Activated CD8-positive, alpha-beta T cell treated with anti-CD3 and anti-CD28 coated beads for 36 hours (primary cell): ENCODE measurements around the gene WDR1. TPM values are rescaled to one million over a fixed set of nuclear protein-coding genes. Genes with fewer than 3 reads are reported as not detected.

Source experiments
- ATAC-seq: fragments of 200-7000 bp; cut with Tn5 transposase; one replicate; pipeline ENCODE4 v1.10.0; 2021; ENCODE audit warnings: mild to moderate bottlenecking, moderate library complexity
- CTCF ChIA-PET: fragments of 350-600 bp; sonication (Branson Sonifier 250); formaldehyde crosslinking; loops from one replicate; lab custom pipeline; 2021; ENCODE audit warnings: antibody characterized with exemption; lab: Charles Lee
- POLR2A ChIA-PET: fragments of 350-600 bp; sonication (Branson Sonifier 250); formaldehyde crosslinking; loops from one replicate; lab custom pipeline; 2021; ENCODE audit warnings: antibody characterized with exemption; lab: Charles Lee
- DNase-seq: peaks from one replicate; pipeline ENCODE4 v3.0.0-alpha.2; 2020
- H3K27ac Mint-ChIP-seq: one replicate; pipeline ENCODE4 v1.8.0; 2021; ENCODE audit warnings: mild to moderate bottlenecking, mixed read lengths
- H3K27me3 Mint-ChIP-seq: one replicate; pipeline ENCODE4 v1.8.0; 2021; ENCODE audit warnings: mixed read lengths
- H3K36me3 Mint-ChIP-seq: one replicate; pipeline ENCODE4 v1.8.0; 2021; ENCODE audit warnings: low read depth, mixed read lengths
- H3K4me1 Mint-ChIP-seq: one replicate; pipeline ENCODE4 v1.8.0; 2021; ENCODE audit warnings: low read depth, mixed read lengths
- H3K4me3 Mint-ChIP-seq: one replicate; pipeline ENCODE4 v1.8.0; 2021; ENCODE audit warnings: mild to moderate bottlenecking, moderate library complexity, mixed read lengths
- H3K9me3 Mint-ChIP-seq: one replicate; pipeline ENCODE4 v1.8.0; 2021; ENCODE audit warnings: mixed read lengths
- CTCF ChIP-seq: fragments of 200-600 bp; IDR thresholded peaks from one replicate; pipeline ENCODE4 v1.8.0; 2022; ENCODE audit warnings: antibody characterized with exemption, mild to moderate bottlenecking
- intact Hi-C: fragments of 100-400 bp; cut with micrococcal nuclease; formaldehyde crosslinking; loops from one replicate; pipeline ENCODE4 v1.10.0; 2022
- total RNA-seq, 2 experiments: library from RNA; stranded (reverse); gene quantifications; one replicate each; pipeline ENCODE4 v1.2.3, GENCODE V29; 2021

The WDR1 gene
- total RNA-seq, 2 experiments from 2014 or later = 390 to 393 TPM

- POLR2A ChIA-PET = interaction anchor here (1.6 kb wide), 1 partner anchor 12 kb away, joined by 5 read pairs; no protein-coding TSS in a partner anchor
- DNase-seq (no peak), ATAC-seq (no peak)
- Mint-ChIP-seq H3K4me1 (peaks cover 6% of the 10 kb centered on the region), H3K27ac (no peak overlapping the region), H3K9me3 (no peaks in the 10 kb centered on the region), H3K27me3 (peaks cover 7% of the 10 kb centered on the region), H3K36me3 (no peaks in the 10 kb centered on the region), H3K4me3 (no peak overlapping the region)
- CTCF ChIA-PET = interaction anchor here (1.2 to 1.4 kb wide), 2 partner anchors 16 to 328 kb away, joined by 3 to 4 read pairs; no protein-coding TSS in a partner anchor
- intact Hi-C loops = no loop called here
- no peak for TF ChIP-seq CTCF
Measured at GRCh38 chr4:10031668-10032590, 84.7 kb downstream of the WDR1 start.

GRCh38 chr4:10030972-10031667, 85.5 kb downstream of the WDR1 start:
- H3K36me3 Mint-ChIP-seq = no peaks in the 10 kb centered on the region
- H3K27ac Mint-ChIP-seq = no peak overlapping the region
- ATAC-seq (no peak), DNase-seq (no peak)
- H3K9me3 Mint-ChIP-seq = no peaks in the 10 kb centered on the region
- no peak overlapping the region for H3K4me3 Mint-ChIP-seq
- H3K4me1 Mint-ChIP-seq = peaks cover 6% of the 10 kb centered on the region
- POLR2A ChIA-PET = interaction anchor here (1.6 kb wide), 1 partner anchor 11 kb away, joined by 5 read pairs; no protein-coding TSS in a partner anchor
- intact Hi-C loops = no loop called here
- peaks cover 7% of the 10 kb centered on the region for H3K27me3 Mint-ChIP-seq
- CTCF ChIA-PET = interaction anchor here (1.4 kb wide), 2 partner anchors 15 to 33 kb away, joined by 3 read pairs; no protein-coding TSS in a partner anchor
- no peak for TF ChIP-seq CTCF

DNA sequence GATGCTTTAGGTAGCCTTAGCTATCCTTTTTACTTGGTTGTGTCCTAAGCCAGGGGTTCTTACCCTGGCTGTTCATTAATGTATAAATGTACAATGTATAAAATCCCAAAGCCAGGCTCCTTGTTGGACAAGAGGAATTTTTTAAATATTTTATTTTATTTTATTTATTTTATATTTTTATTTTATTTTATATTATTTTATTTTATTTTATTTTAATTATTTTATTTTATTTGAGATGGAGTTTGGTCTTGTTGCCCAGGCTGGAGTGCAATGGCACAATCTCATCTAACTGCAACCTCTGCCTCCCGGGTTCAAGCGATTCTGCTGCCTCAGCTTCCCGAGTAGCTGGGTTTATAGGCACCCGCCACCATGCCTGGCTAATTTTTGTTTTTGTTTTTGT, 87.2 kb downstream of the WDR1 start:
- no peak for DNase-seq
- Mint-ChIP-seq H3K36me3 (no peaks in the 10 kb centered on the region), H3K4me3 (no peak overlapping the region), H3K27ac (no peak overlapping the region), H3K27me3 (peaks cover 7% of the 10 kb centered on the region), H3K4me1 (peaks cover 6% of the 10 kb centered on the region), H3K9me3 (no peaks in the 10 kb centered on the region)
- intact Hi-C loops = no loop called here
- no peak for TF ChIP-seq CTCF
- ChIA-PET CTCF (interaction anchor here (1.5 kb wide), 1 partner anchor 15 kb away, joined by 4 read pairs; no protein-coding TSS in a partner anchor), POLR2A (interaction anchor here (0.6 to 1.0 kb wide), 2 partner anchors 228 to 1316 kb away, joined by 3 to 4 read pairs; no protein-coding TSS in a partner anchor)
- ATAC-seq = no peak

DNA sequence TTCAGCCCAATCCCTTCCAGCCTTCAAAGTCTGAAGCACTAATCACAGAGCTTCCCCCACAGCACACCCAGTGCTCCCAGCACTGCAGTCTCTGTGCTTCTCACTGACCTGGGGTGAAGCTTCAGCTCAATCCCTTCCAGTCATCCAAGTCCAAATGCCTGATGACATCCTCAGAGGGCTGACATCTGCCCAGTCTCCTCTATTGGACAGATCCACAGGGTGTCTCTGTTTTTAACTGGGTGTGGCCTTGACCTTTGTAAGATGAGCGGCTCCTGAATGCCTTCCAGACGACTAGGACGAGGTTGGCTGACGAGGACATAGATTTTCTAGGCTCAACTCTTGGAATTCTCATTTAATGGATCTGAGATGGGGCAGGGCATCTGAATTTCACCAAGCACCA, 87.7 kb downstream of the WDR1 start:
- DNase-seq = no peak
- ATAC-seq = no peak
- H3K9me3 Mint-ChIP-seq = no peaks in the 10 kb centered on the region
- CTCF ChIA-PET = interaction anchor here (0.9 to 1.5 kb wide), 2 partner anchors 10 to 15 kb away, joined by 4 read pairs; no protein-coding TSS in a partner anchor
- no peaks in the 10 kb centered on the region for H3K36me3 Mint-ChIP-seq
- no peak for TF ChIP-seq CTCF
- peaks cover 6% of the 10 kb centered on the region for H3K27me3 Mint-ChIP-seq
- peaks cover 6% of the 10 kb centered on the region for H3K4me1 Mint-ChIP-seq
- no peak overlapping the region for H3K27ac Mint-ChIP-seq
- H3K4me3 Mint-ChIP-seq = no peak overlapping the region
- intact Hi-C loops = no loop called here
- POLR2A ChIA-PET = interaction anchor here (0.6 to 1.0 kb wide), 2 partner anchors 228 to 1316 kb away, joined by 3 to 4 read pairs; no protein-coding TSS in a partner anchor
